Liver (tissue), 3 donors: ENCODE results near the gene HSD17B12.

Experiments used
- ATF3 ChIP-seq: IDR thresholded peaks from 2 replicates; pipeline ENCODE4 v1.6.1; 2016; ENCODE audit warnings: antibody characterized with exemption
- CTCF ChIP-seq: fragments of 150-350 bp; IDR thresholded peaks from 2 replicates; pipeline ENCODE4 v1.5.1; 2017; ENCODE audit warnings: improper control_type of control experiment, low read depth, low read length; ENCODE audit not compliant: missing input control
- EGR1 ChIP-seq, 2 donors: IDR thresholded peaks; 2 replicates each; pipeline ENCODE4 v1.6.1; 2016 to 2018; ENCODE audit warnings: antibody characterized with exemption in 2 of 2, low read depth in 2 of 2
- FOXA1 ChIP-seq: IDR thresholded peaks from 2 replicates; pipeline ENCODE4 v1.6.1; 2016; ENCODE audit warnings: antibody characterized with exemption
- GABPA ChIP-seq, 2 donors: IDR thresholded peaks in 1 of 2; conservative IDR thresholded peaks in 1 of 2; 2 replicates each; pipeline ENCODE4 v1.6.1; 2016; ENCODE audit warnings: antibody characterized with exemption in 2 of 2, mild to moderate bottlenecking in 1 of 2, moderate library complexity in 1 of 2
- JUND ChIP-seq, 2 donors: IDR thresholded peaks; 2 replicates each; pipeline ENCODE4 v1.6.1; 2016; ENCODE audit warnings: antibody characterized with exemption in 2 of 2
- NR2F2 ChIP-seq: IDR thresholded peaks from 2 replicates; pipeline ENCODE4 v1.6.1; 2016; ENCODE audit warnings: antibody characterized with exemption
- RAD21 ChIP-seq, 2 donors: IDR thresholded peaks; 2 replicates each; pipeline ENCODE4 v1.6.1; 2016; ENCODE audit warnings: antibody characterized with exemption in 2 of 2, mild to moderate bottlenecking in 2 of 2
- REST ChIP-seq: IDR thresholded peaks from 2 replicates; pipeline ENCODE4 v1.6.1; 2016; ENCODE audit warnings: antibody characterized with exemption, mild to moderate bottlenecking
- RXRA ChIP-seq, 2 donors: IDR thresholded peaks; 2 replicates each; pipeline ENCODE4 v1.6.1; 2017 to 2018; ENCODE audit warnings: antibody characterized with exemption in 2 of 2, mild to moderate bottlenecking in 1 of 2
- SP1 ChIP-seq: IDR thresholded peaks from 2 replicates; pipeline ENCODE4 v1.6.1; 2018; ENCODE audit warnings: antibody characterized with exemption, mild to moderate bottlenecking
- TAF1 ChIP-seq: conservative IDR thresholded peaks from 2 replicates; pipeline ENCODE4 v1.6.1; 2016; ENCODE audit warnings: antibody characterized with exemption, mild to moderate bottlenecking
- YY1 ChIP-seq: IDR thresholded peaks from 2 replicates; pipeline ENCODE4 v1.6.1; 2016; ENCODE audit warnings: antibody characterized with exemption, mild to moderate bottlenecking
- ZBTB33 ChIP-seq: IDR thresholded peaks from 2 replicates; pipeline ENCODE4 v1.6.1; 2016; ENCODE audit warnings: antibody characterized with exemption
- donor health status: healthy.
- donor health status: healthy.

GRCh38 chr11:43632181-43632580, 48.4 kb upstream of the HSD17B12 start:
- TF ChIP-seq CTCF, result no peak
- TF ChIP-seq RAD21 (IDR thresholded peaks at IDR 0.05), result no peak
- TF ChIP-seq NR2F2, result no peak
- no peak for TF ChIP-seq REST
- no peak for TF ChIP-seq EGR1 (IDR thresholded peaks at IDR 0.05; ENCODE audit: low read depth in 2 of 2)
- TF ChIP-seq ZBTB33, result no peak
- TF ChIP-seq TAF1, result no peak
- no peak for TF ChIP-seq YY1
- no peak for TF ChIP-seq ATF3
- TF ChIP-seq FOXA1, result no peak
- no peak for TF ChIP-seq JUND (IDR thresholded peaks at IDR 0.05)
- TF ChIP-seq RXRA (IDR thresholded peaks at IDR 0.05), result no peak
- TF ChIP-seq GABPA (IDR thresholded peaks at IDR 0.05 in 1 of 2, conservative IDR thresholded peaks at IDR 0.05 in 1 of 2), result no peak
- TF ChIP-seq SP1, result no peak
